B cell (primary cell): ENCODE results near the gene NUP58. TPM values are rescaled to one million over a fixed set of nuclear protein-coding genes. Genes with fewer than 3 reads are reported as not detected.

Experiments used
- ATAC-seq: fragments of 200-7000 bp; cut with Tn5 transposase; one replicate; pipeline ENCODE4 v1.10.0; 2021; ENCODE audit warnings: low read depth, mild to moderate bottlenecking, moderate number of reproducible peaks, moderate library complexity
- CTCF ChIA-PET: fragments of 350-600 bp; sonication (Branson Sonifier 250); formaldehyde crosslinking; loops from one replicate; lab custom pipeline; 2021; ENCODE audit warnings: antibody characterized with exemption, inconsistent platforms; lab: Charles Lee
- POLR2A ChIA-PET: fragments of 350-600 bp; sonication (Branson Sonifier 250); formaldehyde crosslinking; loops from one replicate; lab custom pipeline; 2021; ENCODE audit warnings: antibody characterized with exemption; lab: Charles Lee
- DNase-seq: peaks from one replicate; pipeline ENCODE4 v3.0.0; 2013
- H2AFZ ChIP-seq: 2 replicates; pipeline ENCODE4 v1.6.1; 2012; ENCODE audit warnings: mild to moderate bottlenecking, low read depth, low read length; ENCODE audit not compliant: insufficient read depth, poor library complexity, severe bottlenecking
- H3K27ac ChIP-seq, 2 donors: 1 replicate in 1 of 2; 2 replicates in 1 of 2; pipeline ENCODE4 v1.5.1; 2012 to 2013; ENCODE audit warnings: low read length in 2 of 2, mild to moderate bottlenecking in 2 of 2, moderate library complexity in 1 of 2
- H3K27me3 ChIP-seq, 4 experiments: fragments of 200-600 bp in 1 of 4; sonication (generic) in 1 of 4; replicated peaks in 1 of 4; 1 replicate in 2 of 4; 2 replicates in 2 of 4; pipeline versions ENCODE4 v1.6.1 to v1.7.0; 2013 to 2016; ENCODE audit warnings: low read length in 3 of 4, mild to moderate bottlenecking in 2 of 4, mixed read lengths in 1 of 4, moderate library complexity in 1 of 4; ENCODE audit not compliant: insufficient read depth in 4 of 4, control insufficient read depth in 3 of 4; ENCODE audit errors: control extremely low read depth in 1 of 4
- H3K36me3 ChIP-seq, 2 experiments: replicated peaks in 1 of 2; 1 replicate in 1 of 2; 2 replicates in 1 of 2; pipeline versions ENCODE4 v1.6.1 to v1.7.1; 2013; ENCODE audit warnings: low read length in 1 of 2; ENCODE audit not compliant: insufficient read depth in 2 of 2, control insufficient read depth in 1 of 2; ENCODE audit errors: control extremely low read depth in 1 of 2, extremely low read depth in 1 of 2
- H3K4me1 ChIP-seq, 2 donors: fragments of 200-600 bp in 1 of 2; sonication (generic) in 1 of 2; 1 replicate in 1 of 2; 2 replicates in 1 of 2; pipeline versions ENCODE4 v1.5.1 to v1.6.1; 2013 to 2017; ENCODE audit warnings: low read length in 2 of 2; ENCODE audit not compliant: control insufficient read depth in 2 of 2, insufficient read depth in 2 of 2
- H3K4me2 ChIP-seq: replicated peaks from 2 replicates; pipeline ENCODE3; 2012; ENCODE audit warnings: mild to moderate bottlenecking, low read depth, low read length; ENCODE audit not compliant: poor library complexity, severe bottlenecking
- H3K4me3 ChIP-seq, 5 experiments: fragments of 200-600 bp in 1 of 5; sonication (generic) in 1 of 5; 1 replicate in 3 of 5; 2 replicates in 2 of 5; pipeline versions ENCODE4 v1.5.1 to v1.7.0; 2011 to 2016; ENCODE audit warnings: low read length in 4 of 5, mild to moderate bottlenecking in 4 of 5, low read depth in 2 of 5, control low read depth in 1 of 5, moderate library complexity in 1 of 5; ENCODE audit not compliant: insufficient read depth in 1 of 5; ENCODE audit errors: control extremely low read depth in 1 of 5, extremely low read depth in 1 of 5
- H3K79me2 ChIP-seq: fragments of 200-600 bp; sonication (generic); one replicate; pipeline ENCODE4 v1.6.0; 2016; ENCODE audit warnings: low read length; ENCODE audit not compliant: control insufficient read depth, insufficient read depth
- H3K9ac ChIP-seq: fragments of 200-600 bp; sonication (generic); 2 replicates; pipeline ENCODE4 v1.6.1; 2017; ENCODE audit warnings: mild to moderate bottlenecking, low read length, moderate library complexity
- H3K9me3 ChIP-seq, 3 donors: one replicate each; pipeline versions ENCODE4 v1.6.1 to v1.7.1; 2013; ENCODE audit warnings: low read length in 2 of 3; ENCODE audit not compliant: control insufficient read depth in 2 of 3, insufficient read depth in 1 of 3; ENCODE audit errors: control extremely low read depth in 1 of 3
- H4K20me1 ChIP-seq: 2 replicates; pipeline ENCODE4 v1.6.0; 2012; ENCODE audit warnings: mild to moderate bottlenecking, low read length; ENCODE audit not compliant: insufficient read depth, control insufficient read depth, poor library complexity, severe bottlenecking
- H3K27ac Mint-ChIP-seq: one replicate; pipeline ENCODE4 v1.8.0; 2021; ENCODE audit warnings: mixed read lengths
- H3K27me3 Mint-ChIP-seq: one replicate; pipeline ENCODE4 v1.8.0; 2021; ENCODE audit warnings: mixed read lengths
- H3K4me1 Mint-ChIP-seq: one replicate; pipeline ENCODE4 v1.8.0; 2021; ENCODE audit warnings: mixed read lengths
- H3K4me3 Mint-ChIP-seq: one replicate; pipeline ENCODE4 v1.8.0; 2021; ENCODE audit warnings: mixed read lengths
- H3K9me3 Mint-ChIP-seq: one replicate; pipeline ENCODE4 v1.8.0; 2022; ENCODE audit warnings: mixed read lengths; ENCODE audit not compliant: insufficient read depth
- EZH2 ChIP-seq: IDR thresholded peaks from 2 replicates; pipeline ENCODE4 v1.6.1; 2012; ENCODE audit warnings: borderline replicate concordance, low read depth, mild to moderate bottlenecking, moderate library complexity, low read length; ENCODE audit not compliant: insufficient read depth, poor library complexity, severe bottlenecking
- WGBS: methylation state at CpG from one replicate; pipeline ENCODE4 v1.1.5; 2013; ENCODE audit warnings: missing lambda C conversion rate; ENCODE audit not compliant: insufficient coverage; 5-methylcytosine and 5-hydroxymethylcytosine counted together
- intact Hi-C: fragments of 100-400 bp; cut with micrococcal nuclease; formaldehyde crosslinking; loops from one replicate; pipeline ENCODE4 v1.10.0; 2022
- polyA plus RNA-seq: library from polyadenylated mRNA; depleted of rRNA; stranded (reverse); fragments of >200 nt; gene quantifications from 2 replicates; pipeline ENCODE4 v1.2.3, GENCODE V29; 2012
- total RNA-seq, 2 donors: library from RNA; stranded (reverse); fragments of 120-200 nt in 1 of 2; gene quantifications; 1 replicate in 1 of 2; 2 replicates in 1 of 2; pipeline versions ENCODE4 v1.2.3 to v1.2.4, GENCODE V29; 2013 to 2022
- TF ChIP-seq, protein P1 (sequence below): fragments of 200-600 bp; IDR thresholded peaks from one replicate; pipeline ENCODE4 v1.8.0; 2022; ENCODE audit warnings: antibody characterized with exemption, mild to moderate bottlenecking

Gene NUP58
- total and polyA plus RNA-seq, 2 donors (not counting 1 experiment from before 2014, with no cell fraction given) = 11.8 to 41.0 TPM

DNA sequence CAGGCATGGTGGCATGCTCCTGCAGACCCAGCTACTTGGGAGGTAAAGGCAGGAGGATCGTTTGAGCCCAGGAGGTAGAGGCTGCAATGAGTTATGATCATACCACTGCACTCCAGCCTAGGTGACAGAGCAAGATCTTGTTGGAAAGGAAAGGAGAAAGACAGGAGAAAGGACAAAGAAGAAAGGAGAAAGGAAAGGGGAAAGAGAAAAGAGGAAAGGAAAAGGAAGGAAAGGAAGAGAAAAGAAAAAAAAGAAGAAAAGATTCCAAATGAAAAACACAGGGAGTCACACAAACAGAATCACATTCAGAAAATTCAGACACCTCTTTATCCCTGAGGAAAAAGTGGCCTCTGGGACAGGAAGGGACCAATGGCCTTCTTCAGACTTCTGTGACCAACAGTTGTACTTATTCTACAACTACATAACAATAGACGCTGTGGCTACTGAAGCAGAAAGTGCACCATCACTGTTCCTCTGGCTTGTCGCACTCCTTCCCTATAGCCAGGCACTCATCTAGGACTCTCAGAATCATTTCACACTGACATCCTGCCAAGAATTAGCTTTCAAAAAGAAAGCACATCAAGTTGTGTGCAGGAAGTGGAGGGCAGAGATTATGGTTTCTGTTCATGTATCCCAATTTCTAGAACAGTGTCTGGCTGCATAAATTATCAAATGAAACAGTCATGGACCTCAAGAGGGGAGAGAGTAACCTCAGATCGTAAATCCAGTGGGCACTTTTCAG lies 20.1 kb upstream of the NUP58 start:
- no peak for TF ChIP-seq EZH2
- TF ChIP-seq, protein P1, sequence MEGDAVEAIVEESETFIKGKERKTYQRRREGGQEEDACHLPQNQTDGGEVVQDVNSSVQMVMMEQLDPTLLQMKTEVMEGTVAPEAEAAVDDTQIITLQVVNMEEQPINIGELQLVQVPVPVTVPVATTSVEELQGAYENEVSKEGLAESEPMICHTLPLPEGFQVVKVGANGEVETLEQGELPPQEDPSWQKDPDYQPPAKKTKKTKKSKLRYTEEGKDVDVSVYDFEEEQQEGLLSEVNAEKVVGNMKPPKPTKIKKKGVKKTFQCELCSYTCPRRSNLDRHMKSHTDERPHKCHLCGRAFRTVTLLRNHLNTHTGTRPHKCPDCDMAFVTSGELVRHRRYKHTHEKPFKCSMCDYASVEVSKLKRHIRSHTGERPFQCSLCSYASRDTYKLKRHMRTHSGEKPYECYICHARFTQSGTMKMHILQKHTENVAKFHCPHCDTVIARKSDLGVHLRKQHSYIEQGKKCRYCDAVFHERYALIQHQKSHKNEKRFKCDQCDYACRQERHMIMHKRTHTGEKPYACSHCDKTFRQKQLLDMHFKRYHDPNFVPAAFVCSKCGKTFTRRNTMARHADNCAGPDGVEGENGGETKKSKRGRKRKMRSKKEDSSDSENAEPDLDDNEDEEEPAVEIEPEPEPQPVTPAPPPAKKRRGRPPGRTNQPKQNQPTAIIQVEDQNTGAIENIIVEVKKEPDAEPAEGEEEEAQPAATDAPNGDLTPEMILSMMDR = no peak
- peaks cover 65% of the 10 kb centered on the region for H3K4me1 Mint-ChIP-seq
- H3K27ac ChIP-seq = no peak overlapping the region
- DNase-seq = peak; percentile 24
- CTCF ChIA-PET = no interaction called here
- ATAC-seq = peak; percentile 31
- H3K9me3 Mint-ChIP-seq = no peaks in the 10 kb centered on the region
- H3K27me3 Mint-ChIP-seq = no peaks in the 10 kb centered on the region
- peak overlapping the region; percentile 8 for H3K27ac Mint-ChIP-seq
- intact Hi-C loops = loop anchor here (10.0 kb wide), 2 partner anchors 1007 to 1817 kb away; no protein-coding TSS in a partner anchor
- H3K9ac ChIP-seq = no peak overlapping the region
- no peaks in the 10 kb centered on the region for H3K36me3 ChIP-seq
- peak overlapping the region; percentile 9 for H3K4me2 ChIP-seq
- no peak overlapping the region for H3K4me3 Mint-ChIP-seq
- POLR2A ChIA-PET = no interaction called here
- no peak overlapping the region for H3K4me3 ChIP-seq
- no peaks in the 10 kb centered on the region for H3K9me3 ChIP-seq
- peaks cover 17 to 19% of the 10 kb centered on the region in 2 donors for H3K4me1 ChIP-seq
- peaks cover 92% of the 10 kb centered on the region for H3K79me2 ChIP-seq
- H2AFZ ChIP-seq = no peak overlapping the region
- H3K27me3 ChIP-seq = no peaks in the 10 kb centered on the region
- peaks cover 8% of the 10 kb centered on the region for H4K20me1 ChIP-seq
- 50% methylated on average over 2 of the region's 4 CpGs for WGBS

DNA sequence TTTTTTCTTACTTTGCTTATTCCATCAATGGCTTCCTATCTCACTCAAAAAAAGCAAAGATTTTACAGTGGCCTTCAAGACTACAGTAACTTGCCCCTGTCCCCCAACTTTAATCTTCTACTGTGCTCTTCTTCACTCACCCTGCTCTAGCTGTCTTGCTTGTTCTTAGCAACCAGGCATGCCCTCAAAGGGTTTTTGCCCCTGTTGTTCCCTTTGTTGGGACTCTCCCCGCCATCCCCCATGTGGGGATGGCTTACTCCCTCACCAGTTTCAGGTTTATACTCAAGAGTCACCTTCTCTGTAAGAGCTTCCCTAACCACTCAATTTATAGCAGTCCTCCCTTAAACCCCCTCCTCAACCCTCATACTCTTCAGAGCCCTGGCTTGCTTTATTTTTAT lies 19.5 kb upstream of the NUP58 start:
- Histone ChIP-seq H3K4me1 (peaks cover 17 to 21% of the 10 kb centered on the region in 2 donors), H4K20me1 (peaks cover 8% of the 10 kb centered on the region), H3K9me3 (no peaks in the 10 kb centered on the region), H3K9ac (no peak overlapping the region), H3K79me2 (peaks cover 87% of the 10 kb centered on the region), H3K36me3 (no peaks in the 10 kb centered on the region), H2AFZ (no peak overlapping the region), H3K4me3 (no peak overlapping the region), H3K27me3 (no peaks in the 10 kb centered on the region), H3K27ac (peak overlapping the region in 1 of 2 donors; percentile 48), H3K4me2 (no peak overlapping the region)
- no peak for ATAC-seq
- no peak for TF ChIP-seq EZH2
- TF ChIP-seq, protein P1 = no peak
- ChIA-PET POLR2A (no interaction called here), CTCF (no interaction called here)
- intact Hi-C loops = loop anchor here (10.0 kb wide), 2 partner anchors 1007 to 1817 kb away; no protein-coding TSS in a partner anchor
- no peaks in the 10 kb centered on the region for H3K27me3 Mint-ChIP-seq
- DNase-seq = no peak
- peak overlapping the region; percentile 8 for H3K27ac Mint-ChIP-seq
- H3K9me3 Mint-ChIP-seq = no peaks in the 10 kb centered on the region
- H3K4me1 Mint-ChIP-seq = peaks cover 62% of the 10 kb centered on the region
- WGBS = 67% methylated on average over 1 of the region's 1 CpG
- peak overlapping the region; percentile 11 for H3K4me3 Mint-ChIP-seq
